ENCODE results near the gene LARGE1.
A peak's percentile ranks its signal among the peaks of the same experiment; 100 is the strongest.

LARGE1 gene

GRCh38 chr22:33302549-33302948, 617.7 kb downstream of the LARGE1 start:
- H3K27ac ChIP-seq: no peak overlapping the region

GRCh38 chr22:33302049-33302545, 618.2 kb downstream of the LARGE1 start:
- TF ChIP-seq CTCF (IDR thresholded peaks at IDR 0.05) (peak; percentile 96), ZFX (IDR thresholded peaks at IDR 0.05; ENCODE audit: borderline replicate concordance) (no peak)
- H3K27ac ChIP-seq: no peak overlapping the region

More at GRCh38 chr22:33302549-33302948, 617.7 kb downstream of the LARGE1 start:
- TF ChIP-seq ZFX (IDR thresholded peaks at IDR 0.05; ENCODE audit: borderline replicate concordance) (no peak), CTCF (IDR thresholded peaks at IDR 0.05) (no peak)

GRCh38 chr22:33300165-33300564, 620.1 kb downstream of the LARGE1 start:
- TF ChIP-seq ZFX (IDR thresholded peaks at IDR 0.05; ENCODE audit: borderline replicate concordance): no peak
- no peak for TF ChIP-seq CTCF (IDR thresholded peaks at IDR 0.05)
- H3K27ac ChIP-seq: no peak overlapping the region

- no peak for TF ChIP-seq CTCF (IDR thresholded peaks at IDR 0.05)
- TF ChIP-seq ZFX (IDR thresholded peaks at IDR 0.05; ENCODE audit: borderline replicate concordance): no peak
- H3K27ac ChIP-seq: no peak overlapping the region
These were observed 620.9 kb downstream of the LARGE1 start for GRCh38 chr22:33299245-33299956.

GRCh38 chr22:33296941-33297340, 623.3 kb downstream of the LARGE1 start:
- H3K27ac ChIP-seq: no peak overlapping the region
- no peak for TF ChIP-seq CTCF (IDR thresholded peaks at IDR 0.05)
- TF ChIP-seq ZFX (IDR thresholded peaks at IDR 0.05; ENCODE audit: borderline replicate concordance): no peak

GRCh38 chr22:33288078-33288477, 632.2 kb downstream of the LARGE1 start:
- no peak for TF ChIP-seq CTCF (IDR thresholded peaks at IDR 0.05)
- no peak for TF ChIP-seq ZFX (IDR thresholded peaks at IDR 0.05; ENCODE audit: borderline replicate concordance)
- no peak overlapping the region for H3K27ac ChIP-seq

GRCh38 chr22:33275073-33275443, 645.2 kb downstream of the LARGE1 start:
- TF ChIP-seq ZFX (IDR thresholded peaks at IDR 0.05; ENCODE audit: borderline replicate concordance) (no peak), CTCF (IDR thresholded peaks at IDR 0.05) (no peak)
- no peak overlapping the region for H3K27ac ChIP-seq
